GM21447 (cell line): Measurements from ENCODE around the gene WNT7A.

Source experiments
- ATAC-seq: cut with Tn5 transposase; IDR thresholded peaks from one replicate; pipeline ENCODE4 v1.9.1; 2021; ENCODE audit not compliant: unreplicated experiment

The WNT7A gene

DNA sequence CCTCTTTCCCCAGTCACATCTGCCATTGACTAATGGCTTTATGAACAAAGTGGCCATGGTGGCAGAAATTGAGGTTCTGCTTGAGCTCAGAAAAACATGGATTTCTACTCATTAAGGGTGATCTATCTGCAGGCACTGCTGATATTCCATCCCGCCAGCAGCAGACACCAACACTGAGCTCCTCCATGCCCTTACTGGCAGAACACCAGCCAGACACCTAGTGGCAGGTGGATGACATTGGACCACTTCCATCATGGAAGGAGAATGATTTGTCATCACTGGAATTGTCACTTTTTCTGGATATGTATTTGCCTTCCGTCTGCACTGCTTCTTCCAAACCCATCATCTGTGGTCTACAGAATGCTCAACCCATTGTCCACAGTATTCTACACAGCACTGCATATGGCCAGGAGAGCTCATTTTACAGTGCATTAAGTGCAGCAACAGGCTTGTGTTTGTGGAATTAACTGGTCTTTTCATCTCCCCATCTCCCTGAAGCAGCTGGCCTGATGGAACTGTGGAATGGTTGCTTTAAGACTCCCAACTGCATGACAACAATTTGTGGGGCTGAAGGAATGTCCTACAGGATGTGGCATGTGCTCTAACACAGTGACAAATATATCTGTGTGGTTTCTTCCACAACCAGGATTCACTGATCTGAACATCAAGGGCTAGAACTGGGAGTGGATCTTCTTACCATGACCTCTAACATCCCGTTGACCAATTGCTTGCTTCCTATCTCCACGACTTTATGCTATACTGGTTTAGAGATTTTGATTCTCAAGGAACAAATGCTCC lies 103.4 kb downstream of the WNT7A start:
- ATAC-seq: no peak

DNA sequence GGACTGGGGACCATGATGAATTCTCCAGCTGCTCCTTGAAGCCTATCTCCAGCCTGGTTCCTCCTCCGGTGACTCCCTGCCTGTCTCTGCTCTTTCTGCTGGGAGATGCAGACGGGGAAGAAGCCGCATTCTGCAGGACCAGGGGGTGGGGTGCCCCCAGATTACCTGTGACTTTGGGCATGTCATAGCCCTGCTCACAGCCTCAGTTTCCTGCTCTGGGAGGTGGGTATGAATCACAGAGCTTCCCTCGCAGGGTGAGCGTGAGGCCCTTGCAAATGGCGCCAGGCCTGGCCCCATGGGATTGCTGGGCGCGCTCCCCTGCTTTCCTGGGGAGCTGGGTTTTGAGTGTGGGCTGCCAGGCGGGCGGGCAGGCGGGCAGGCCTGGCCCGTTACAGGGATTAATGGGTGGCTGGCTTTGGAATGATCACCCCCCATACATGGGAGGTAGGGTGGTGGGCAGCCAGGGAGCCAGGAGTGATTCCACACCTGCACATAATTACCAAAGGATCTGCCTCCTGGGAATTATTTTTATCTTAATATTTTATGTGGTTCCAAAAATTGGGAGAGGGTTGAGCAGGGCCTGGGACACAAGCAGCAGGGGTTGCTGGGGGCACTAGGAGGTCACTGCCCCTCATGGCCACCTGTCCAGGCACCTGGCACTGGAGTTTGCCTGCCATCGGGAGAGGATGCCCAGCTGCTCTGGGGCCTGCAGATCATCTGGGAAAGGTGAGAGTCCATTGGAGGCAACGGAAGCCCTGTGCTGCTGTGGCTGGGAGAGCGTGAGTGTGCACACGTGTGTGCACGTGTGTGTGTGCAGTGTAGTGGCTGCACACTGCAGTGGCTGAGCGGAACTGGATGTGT lies 106.8 kb downstream of the WNT7A start:
- no peak for ATAC-seq

DNA sequence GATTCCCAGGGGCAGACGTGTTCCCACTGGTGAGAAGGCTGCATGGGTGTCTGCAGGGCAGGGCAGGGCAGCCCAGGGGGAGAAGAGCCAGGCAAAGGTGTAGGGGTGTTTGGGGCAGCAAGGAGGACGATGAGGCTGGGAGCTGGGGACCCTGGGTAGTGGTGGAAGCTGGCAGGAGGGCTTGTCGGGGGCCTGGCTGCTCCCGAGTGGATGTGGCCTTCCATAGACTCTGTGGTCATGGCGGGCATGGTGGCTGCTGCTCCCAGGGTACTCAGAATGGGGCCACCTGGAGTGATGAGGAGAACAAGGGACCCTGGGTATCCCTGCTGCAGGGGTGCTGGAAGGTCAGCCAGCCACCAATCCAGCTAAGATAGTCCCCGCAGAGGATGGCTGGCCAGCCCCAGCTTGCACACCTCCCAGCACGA lies 107.5 kb downstream of the WNT7A start:
- no peak for ATAC-seq

DNA sequence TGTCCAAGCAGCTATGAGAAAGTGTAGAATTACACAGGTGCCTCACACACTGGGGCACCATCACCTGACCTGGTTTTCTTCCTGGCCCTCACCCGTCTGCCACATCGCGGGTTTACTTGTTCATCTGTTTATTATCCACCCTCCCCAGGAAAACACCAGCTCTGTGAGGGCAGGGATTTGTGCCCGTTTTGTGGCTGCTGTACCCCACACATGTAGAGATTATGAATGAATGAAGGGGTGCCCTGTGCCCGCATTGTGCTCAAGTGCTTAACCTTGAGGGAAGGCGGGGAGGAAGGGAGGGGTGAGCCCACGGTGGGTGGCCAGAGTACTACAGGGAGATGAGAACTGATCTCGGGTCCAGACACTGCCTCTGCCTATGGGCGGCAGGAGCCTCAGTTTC lies 108.4 kb downstream of the WNT7A start:
- no peak for ATAC-seq

DNA sequence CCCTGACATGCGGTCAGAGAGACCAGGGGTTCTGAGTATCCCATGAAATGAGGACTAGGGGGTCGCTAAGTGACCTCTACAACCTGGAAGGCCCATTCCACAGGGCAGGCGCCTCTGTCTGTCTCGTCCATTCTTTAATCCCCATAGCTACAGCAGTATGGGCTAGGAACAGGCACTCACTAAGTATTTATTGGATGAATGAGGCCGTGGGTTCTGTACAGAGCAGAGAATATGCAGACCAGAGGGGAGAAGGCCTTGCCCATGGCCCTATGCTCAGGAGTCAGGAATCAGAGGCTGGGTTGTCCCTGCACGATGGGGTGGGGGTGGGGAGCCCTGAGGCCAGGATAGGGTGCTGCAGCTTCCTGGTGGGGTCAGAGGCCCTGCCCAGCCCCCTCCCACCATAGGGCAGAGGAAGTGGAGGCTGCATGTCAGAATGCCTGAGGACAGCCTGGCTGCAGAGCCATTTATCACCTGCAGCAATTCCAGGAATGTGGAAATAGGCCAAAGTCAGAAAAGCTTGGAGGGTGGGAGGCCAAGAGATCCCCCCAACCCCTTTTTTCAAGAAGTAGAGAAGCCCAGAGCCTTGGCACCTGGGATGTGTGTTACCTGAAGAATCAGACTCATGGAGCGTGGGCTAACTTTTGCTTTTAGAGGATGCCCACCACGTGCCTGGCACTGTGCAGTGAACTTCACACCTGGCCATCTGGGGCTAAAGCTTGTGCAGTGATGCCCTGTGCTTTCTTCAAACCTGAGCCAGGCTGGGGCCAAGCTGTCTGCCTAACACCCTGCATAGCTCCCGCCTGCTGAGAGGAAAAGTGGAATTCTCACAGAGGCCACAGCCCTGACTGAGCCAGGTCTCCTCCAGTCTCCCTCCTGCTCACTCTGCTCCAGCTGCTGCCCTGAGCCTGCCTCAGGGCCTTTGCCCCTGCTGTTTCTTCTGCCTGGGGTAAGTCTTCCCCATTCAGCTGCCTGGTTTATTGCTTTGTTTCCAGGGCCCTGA lies 109.4 kb downstream of the WNT7A start:
- ATAC-seq: no peak

DNA sequence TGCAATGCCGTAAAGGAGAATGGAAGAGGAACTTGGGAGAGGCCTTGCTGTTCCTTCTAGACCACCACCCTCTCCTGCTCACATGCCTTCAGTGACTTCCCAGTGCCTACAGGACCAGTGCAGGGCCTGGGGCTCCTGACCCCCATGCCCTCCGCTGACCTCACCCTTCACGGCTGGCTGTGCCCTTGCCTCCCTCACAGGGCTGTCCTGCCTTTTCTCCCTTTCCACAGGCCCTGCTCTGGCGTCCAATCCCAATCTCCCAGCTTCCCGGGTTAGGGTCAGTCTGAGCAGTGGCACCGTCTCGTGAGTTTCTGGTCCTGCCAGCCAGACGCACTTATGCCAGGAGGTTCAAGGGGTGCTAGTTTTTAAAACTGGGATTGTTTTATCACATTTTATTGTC lies 110.4 kb downstream of the WNT7A start:
- no peak for ATAC-seq

DNA sequence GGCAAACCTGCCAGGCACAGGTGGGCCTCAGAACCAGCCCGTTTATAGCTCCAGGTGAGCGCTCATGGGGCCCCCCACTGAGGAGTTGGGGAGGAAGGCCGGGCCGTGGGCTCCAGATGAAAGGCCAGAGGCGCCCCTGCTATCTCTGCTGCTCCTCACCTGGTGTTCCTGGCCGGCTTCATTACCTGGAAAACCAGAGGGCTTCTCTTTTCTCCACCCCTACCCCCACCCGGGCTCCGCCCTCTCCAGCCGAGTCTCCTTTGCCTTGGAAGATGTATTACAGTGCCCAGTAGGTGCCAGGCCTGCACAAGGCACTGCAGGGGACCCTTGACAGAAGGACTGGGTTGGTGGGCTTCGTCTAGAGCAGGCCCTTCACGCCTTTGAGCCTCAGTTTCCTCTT lies 111.4 kb downstream of the WNT7A start:
- ATAC-seq: no peak

DNA sequence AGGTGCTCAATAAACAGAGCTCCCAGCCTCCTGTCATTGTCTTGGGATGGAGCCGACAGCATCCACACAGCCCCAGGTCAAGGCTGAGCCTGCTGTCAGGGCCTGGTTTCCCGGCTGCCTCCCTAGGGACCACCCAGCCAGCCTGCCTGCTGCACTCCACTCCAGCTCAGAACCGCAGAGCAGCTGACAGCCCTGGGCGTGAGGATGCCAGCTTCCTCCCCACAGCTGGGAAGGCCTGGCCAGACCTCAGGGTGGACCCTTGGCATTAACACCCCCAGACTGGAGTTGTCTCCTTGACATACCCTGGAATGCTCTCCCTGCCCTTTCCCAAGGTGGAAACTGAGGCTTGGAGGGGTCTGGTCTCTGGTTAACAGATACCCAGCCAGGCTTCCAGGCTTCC lies 112.0 kb downstream of the WNT7A start:
- ATAC-seq: no peak

DNA sequence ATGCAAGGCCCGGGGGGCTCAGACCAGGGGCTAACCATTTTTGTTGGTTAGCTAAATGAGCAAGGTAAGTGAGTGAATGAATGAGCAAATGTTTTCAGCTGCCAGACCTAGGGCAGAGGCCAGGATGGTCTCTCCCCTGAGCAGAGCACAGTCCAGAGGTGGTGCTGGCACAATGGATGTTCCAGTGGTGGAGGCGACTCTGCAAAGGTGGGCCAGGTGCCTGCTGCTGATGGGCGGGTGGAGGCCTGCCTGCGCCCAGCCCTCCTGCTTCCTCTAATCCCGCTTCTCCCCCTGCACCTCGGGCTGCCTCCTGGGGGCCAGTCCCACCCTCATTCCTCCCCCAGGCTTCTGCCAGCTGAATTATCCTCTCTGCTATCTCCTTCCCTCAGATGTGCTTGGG lies 112.8 kb downstream of the WNT7A start:
- ATAC-seq: no peak
